IMR-90 (cell line): ENCODE results near the gene MED17. TPM values are rescaled to one million over a fixed set of nuclear protein-coding genes. Genes with fewer than 3 reads are reported as not detected.

Source experiments
- ATAC-seq: fragments of 200-7000 bp; cut with Tn5 transposase; 2 replicates; pipeline ENCODE4 v1.9.1; 2020; ENCODE audit warnings: low read depth, mild to moderate bottlenecking, moderate library complexity
- BruUV-seq: library from RNA; stranded (reverse); fragments of 400-500 nt; replicated peaks from 2 replicates; lab custom pipeline; 2021; lab: Mats Ljungman, UMichigan
- CTCF ChIA-PET: fragments of 300-600 bp; formaldehyde crosslinking; extraction: SDS; loops from one replicate; lab custom pipeline; 2021; ENCODE audit warnings: antibody characterized with exemption; lab: Yijun Ruan, JAX
- POLR2A ChIA-PET: fragments of 300-600 bp; sonication (Branson Sonifier 250); formaldehyde crosslinking; loops from one replicate; lab custom pipeline; 2022; ENCODE audit warnings: antibody characterized with exemption; ENCODE audit not compliant: unreplicated experiment; lab: Charles Lee
- DNase-seq: peaks from one replicate; pipeline ENCODE4 v3.0.0; 2013
- H2AFZ ChIP-seq: replicated peaks from 2 replicates; pipeline ENCODE3; 2013; ENCODE audit warnings: low read length, mild to moderate bottlenecking; ENCODE audit not compliant: poor library complexity
- H2AK5ac ChIP-seq: 2 replicates; pipeline ENCODE4 v1.6.1; 2013; ENCODE audit warnings: low read depth, low read length, inconsistent platforms
- H2AK9ac ChIP-seq: replicated peaks from 2 replicates; pipeline ENCODE3; 2013; ENCODE audit warnings: mild to moderate bottlenecking, low read depth, low read length, moderate library complexity; ENCODE audit not compliant: poor library complexity
- H2BK120ac ChIP-seq: 2 replicates; pipeline ENCODE4 v1.6.1; 2013; ENCODE audit warnings: low read depth, low read length, inconsistent platforms
- H2BK15ac ChIP-seq: 3 replicates; pipeline ENCODE4 v1.6.1; 2013; ENCODE audit warnings: low read depth, low read length, inconsistent platforms
- H2BK20ac ChIP-seq: 2 replicates; pipeline ENCODE4 v1.6.1; 2013; ENCODE audit warnings: low read depth, mild to moderate bottlenecking, inconsistent platforms, low read length, moderate library complexity
- H2BK5ac ChIP-seq: 2 replicates; pipeline ENCODE4 v1.6.1; 2013; ENCODE audit warnings: mild to moderate bottlenecking, low read depth, low read length, inconsistent platforms; ENCODE audit not compliant: poor library complexity, severe bottlenecking
- H3K14ac ChIP-seq: replicated peaks from 2 replicates; pipeline ENCODE4 v1.6.1; 2013; ENCODE audit warnings: low read depth, low read length, inconsistent platforms
- H3K18ac ChIP-seq: 2 replicates; pipeline ENCODE4 v1.6.1; 2013; ENCODE audit warnings: low read depth, low read length, control low read depth
- H3K23ac ChIP-seq: 2 replicates; pipeline ENCODE4 v1.6.1; 2013; ENCODE audit warnings: low read depth, low read length, inconsistent platforms
- H3K27ac ChIP-seq: 2 replicates; pipeline ENCODE4 v1.5.1; 2013; ENCODE audit warnings: mild to moderate bottlenecking, control low read depth, low read length; ENCODE audit not compliant: insufficient read depth
- H3K27me3 ChIP-seq: 2 replicates; pipeline ENCODE4 v1.6.1; 2013; ENCODE audit warnings: low read length; ENCODE audit not compliant: control insufficient read depth, insufficient read depth
- H3K36me3 ChIP-seq: 2 replicates; pipeline ENCODE4 v1.6.1; 2013; ENCODE audit warnings: low read length, mixed read lengths; ENCODE audit not compliant: control insufficient read depth, insufficient read depth
- H3K4ac ChIP-seq: 2 replicates; pipeline ENCODE4 v1.6.1; 2013; ENCODE audit warnings: low read depth, low read length, inconsistent platforms
- H3K4me1 ChIP-seq: 2 replicates; pipeline ENCODE4 v1.6.1; 2013; ENCODE audit warnings: low read length, mixed read lengths; ENCODE audit not compliant: control insufficient read depth, insufficient read depth
- H3K4me2 ChIP-seq: 2 replicates; pipeline ENCODE4 v1.6.1; 2013; ENCODE audit warnings: low read depth, mild to moderate bottlenecking, control low read depth, low read length, moderate library complexity
- H3K4me3 ChIP-seq: 2 replicates; pipeline ENCODE4 v1.5.1; 2013; ENCODE audit warnings: low read depth, mild to moderate bottlenecking, control low read depth, low read length, moderate library complexity; ENCODE audit not compliant: insufficient read depth
- H3K56ac ChIP-seq: 2 replicates; pipeline ENCODE4 v1.6.1; 2013; ENCODE audit warnings: low read length, inconsistent platforms; ENCODE audit not compliant: insufficient read depth; ENCODE audit errors: extremely low read depth
- H3K79me1 ChIP-seq, 2 experiments: 2 replicates each; pipeline ENCODE4 v1.6.1; 2013; ENCODE audit warnings: low read length in 2 of 2, inconsistent platforms in 1 of 2, low read depth in 1 of 2
- H3K9ac ChIP-seq: 2 replicates; pipeline ENCODE4 v1.6.1; 2013; ENCODE audit warnings: low read depth, low read length, control low read depth
- H3K9me1 ChIP-seq: 2 replicates; pipeline ENCODE4 v1.6.1; 2013; ENCODE audit warnings: low read length, inconsistent platforms; ENCODE audit not compliant: insufficient read depth
- H3K9me3 ChIP-seq: 2 replicates; pipeline ENCODE4 v1.6.1; 2013; ENCODE audit warnings: low read length; ENCODE audit not compliant: control insufficient read depth, insufficient read depth
- H4K20me1 ChIP-seq: 2 replicates; pipeline ENCODE4 v1.6.1; 2013; ENCODE audit warnings: low read length, inconsistent platforms; ENCODE audit not compliant: insufficient read depth
- H4K5ac ChIP-seq: 2 replicates; pipeline ENCODE4 v1.6.1; 2013; ENCODE audit warnings: mild to moderate bottlenecking, low read depth, low read length, control low read depth
- H4K8ac ChIP-seq, 2 experiments: 2 replicates each; pipeline ENCODE4 v1.6.1; 2013; ENCODE audit warnings: low read depth in 2 of 2, low read length in 2 of 2, control low read depth in 1 of 2, inconsistent platforms in 1 of 2
- H4K91ac ChIP-seq: 2 replicates; pipeline ENCODE4 v1.6.1; 2013; ENCODE audit warnings: low read depth, low read length, inconsistent platforms; ENCODE audit not compliant: insufficient read depth
- CEBPB ChIP-seq: IDR thresholded peaks from 2 replicates; pipeline ENCODE4 v1.6.1; 2012; ENCODE audit warnings: low read depth, low read length, improper control_type of control experiment
- SMC3 ChIP-seq: fragments of 150-350 bp; IDR thresholded peaks from 2 replicates; pipeline ENCODE4 v1.6.1; 2016; ENCODE audit warnings: low read depth, mild to moderate bottlenecking, antibody characterized with exemption, low read length, moderate library complexity
- WGBS, 2 experiments: methylation state at CpG; one replicate each; pipeline versions ENCODE4 v1.1.5 to v1.1.7; 2013; ENCODE audit warnings: missing lambda C conversion rate in 2 of 2; ENCODE audit not compliant: insufficient read length in 1 of 2; ENCODE audit errors: extremely low coverage in 2 of 2; 5-methylcytosine and 5-hydroxymethylcytosine counted together
- dilution Hi-C: fragments of 300-500 bp; cut with HindIII; formaldehyde crosslinking; loops from one replicate; pipeline ENCODE4 v1.14.3; 2018; ENCODE audit warnings: low sequenced_read_pairs; ENCODE audit not compliant: unreplicated experiment
- in situ Hi-C: fragments of 300-500 bp; cut with MboI; formaldehyde crosslinking; loops from 3 replicates; pipeline ENCODE4 v1.14.3; 2019; ENCODE audit warnings: low sequenced_read_pairs, inconsistent platforms, mixed read lengths
- intact Hi-C: fragments of 100-400 bp; cut with micrococcal nuclease; formaldehyde crosslinking; loops from 2 replicates; pipeline ENCODE4 v1.10.0; 2022
- polyA plus RNA-seq, 3 experiments: library from polyadenylated mRNA; depleted of rRNA; stranded (reverse); fragments of >200 nt; gene quantifications; 2 replicates each; pipeline ENCODE4 v1.2.3, GENCODE V29; 2012; ENCODE audit warnings: low replicate concordance in 1 of 3
- total RNA-seq: library from RNA; depleted of rRNA; stranded (reverse); fragments of >200 nt; gene quantifications from 2 replicates; pipeline ENCODE4 v1.2.3, GENCODE V29; 2012

MED17 gene
- total and polyA plus RNA-seq, 2 of the 4 experiments (the other 2 are of a cell fraction): 20.0 to 23.3 TPM

DNA sequence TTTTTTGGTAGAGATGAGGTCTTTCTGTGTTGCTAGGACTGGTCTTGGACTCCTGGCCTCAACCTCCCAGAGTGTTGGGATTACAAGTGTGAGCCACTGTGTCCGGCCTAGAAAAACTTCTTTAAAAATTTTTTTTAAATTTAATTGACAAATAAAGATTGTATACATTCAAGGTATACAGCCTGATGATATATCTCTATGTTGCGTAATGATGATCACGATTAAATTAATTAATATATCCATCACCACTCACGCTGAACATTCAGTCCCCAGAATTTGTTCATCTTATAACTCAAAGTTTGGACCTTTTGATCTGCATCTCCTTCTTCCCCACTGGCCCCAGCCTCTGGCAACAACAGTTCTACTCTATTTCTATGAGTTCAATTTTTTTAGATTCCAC lies 39.1 kb downstream of the MED17 start:
- no peak overlapping the region for H2BK5ac ChIP-seq
- no peak overlapping the region for H2AK5ac ChIP-seq
- no peaks in the 10 kb centered on the region for H3K9me3 ChIP-seq
- DNase-seq (no peak), ATAC-seq (no peak)
- H2BK20ac ChIP-seq: no peak overlapping the region
- H3K4me3 ChIP-seq: no peak overlapping the region
- no peak overlapping the region for H4K5ac ChIP-seq
- H4K8ac ChIP-seq: no peak overlapping the region
- H3K4ac ChIP-seq: no peak overlapping the region
- CTCF ChIA-PET: no interaction called here
- WGBS, 2 experiments: no CpG with 5 or more reads among the region's 4 CpGs
- H3K9me1 ChIP-seq: no peaks in the 10 kb centered on the region
- intact Hi-C loops (no loop called here), in situ Hi-C loops (no loop called here), dilution Hi-C loops (no loop called here)
- no peak overlapping the region for H4K91ac ChIP-seq
- no peak overlapping the region for H2AFZ ChIP-seq
- H3K9ac ChIP-seq: no peak overlapping the region
- H3K14ac ChIP-seq: no peak overlapping the region
- no peak overlapping the region for H2BK120ac ChIP-seq
- H3K79me1 ChIP-seq: no peaks in the 10 kb centered on the region
- H2AK9ac ChIP-seq: no peak overlapping the region
- no peak overlapping the region for H3K23ac ChIP-seq
- H3K27ac ChIP-seq: no peak overlapping the region
- POLR2A ChIA-PET: no interaction called here
- no peak overlapping the region for H3K18ac ChIP-seq
- no peak overlapping the region for H3K56ac ChIP-seq
- H3K4me2 ChIP-seq: no peak overlapping the region
- no TSS peak for BruUV-seq
- no peaks in the 10 kb centered on the region for H3K36me3 ChIP-seq
- no peaks in the 10 kb centered on the region for H4K20me1 ChIP-seq
- H2BK15ac ChIP-seq: no peak overlapping the region
- no peaks in the 10 kb centered on the region for H3K27me3 ChIP-seq
- no peaks in the 10 kb centered on the region for H3K4me1 ChIP-seq
- no peak for TF ChIP-seq SMC3
- peak; percentile 72 for TF ChIP-seq CEBPB
